Brain pericyte (primary cell): ENCODE data around the gene OBSCN.
"Not testable (repeated sequence)": the region's sequence is repeated elsewhere in the genome, so short reads cannot be mapped to it uniquely, and the experiment has no call there.

Source experiments
- DNase-seq: peaks from one replicate; pipeline ENCODE4 v3.0.0-alpha.2; 2012; ENCODE audit warnings: low read depth, low spot score

Gene OBSCN

GRCh38 chr1:228212966-228213844 lies 5.4 kb downstream of the OBSCN start:
- no peak for DNase-seq

GRCh38 chr1:228213917-228214808 lies 6.3 kb downstream of the OBSCN start:
- no peak for DNase-seq

- no peak for DNase-seq
Observed at GRCh38 chr1:228214921-228215662, 7.2 kb downstream of the OBSCN start.

- DNase-seq = no peak
Observed at GRCh38 chr1:228215663-228216116, 7.8 kb downstream of the OBSCN start.

GRCh38 chr1:228216371-228217320 lies 8.8 kb downstream of the OBSCN start:
- no peak for DNase-seq

- DNase-seq = no peak
Observed at GRCh38 chr1:228217551-228218344, 9.9 kb downstream of the OBSCN start.

GRCh38 chr1:228218513-228219244 lies 10.8 kb downstream of the OBSCN start:
- no peak for DNase-seq

GRCh38 chr1:228219245-228219961 lies 11.6 kb downstream of the OBSCN start:
- DNase-seq = no peak

- no peak for DNase-seq
Observed at GRCh38 chr1:228219962-228220780, 12.3 kb downstream of the OBSCN start.

GRCh38 chr1:228221097-228221496 lies 13.3 kb downstream of the OBSCN start:
- not testable (repeated sequence) for DNase-seq

- DNase-seq = no peak
Observed at GRCh38 chr1:228222548-228222947, 14.7 kb downstream of the OBSCN start.

GRCh38 chr1:228224198-228225164 lies 16.6 kb downstream of the OBSCN start:
- DNase-seq = no peak

GRCh38 chr1:228225165-228225710 lies 17.4 kb downstream of the OBSCN start:
- no peak for DNase-seq

- DNase-seq = no peak
Observed at GRCh38 chr1:228225740-228226139, 17.9 kb downstream of the OBSCN start.

GRCh38 chr1:228226141-228226874 lies 18.5 kb downstream of the OBSCN start:
- DNase-seq = no peak
